Endothelial cell of umbilical vein (primary cell): ENCODE measurements around the gene KRTAP2-1. TPM values are rescaled to one million over a fixed set of nuclear protein-coding genes. Genes with fewer than 3 reads are reported as not detected.

Experiments used
- BruUV-seq: library from RNA; stranded (reverse); fragments of 400-500 nt; replicated peaks from 2 replicates; lab custom pipeline; 2021; lab: Mats Ljungman, UMichigan
- CTCF ChIA-PET: fragments of 300-600, 350-600 bp; sonication (Branson Sonifier 250); formaldehyde crosslinking; loops from one replicate; lab custom pipeline; 2021; ENCODE audit warnings: antibody characterized with exemption, inconsistent platforms; lab: Charles Lee
- POLR2A ChIA-PET: fragments of 300-600, 350-600 bp; sonication (Branson Sonifier 250); formaldehyde crosslinking; loops from one replicate; lab custom pipeline; 2021; ENCODE audit warnings: antibody characterized with exemption, inconsistent platforms; lab: Charles Lee
- DNase-seq: peaks from one replicate; pipeline ENCODE4 v3.0.0-alpha.2; 2011; ENCODE audit warnings: low read depth, low spot score
- FAIRE-seq: peaks from 2 replicates; lab custom pipeline; 2011; peaks lifted over from hg19 to GRCh38; lab: Jason Lieb, UNC
- H2AFZ ChIP-seq: 2 replicates; pipeline ENCODE4 v1.6.0; 2012; ENCODE audit warnings: low read depth, low read length, control low read depth, inconsistent platforms
- H3K27ac ChIP-seq: 2 replicates; pipeline ENCODE4 v1.5.1; 2011; ENCODE audit warnings: low read depth, mild to moderate bottlenecking, control low read depth, low read length, moderate library complexity; ENCODE audit not compliant: insufficient read depth
- H3K27me3 ChIP-seq, 2 experiments: 2 replicates each; pipeline versions ENCODE4 v1.6.0 to v1.6.1; 2011; ENCODE audit warnings: low read length in 2 of 2, mixed read lengths in 1 of 2; ENCODE audit not compliant: control insufficient read depth in 2 of 2, insufficient read depth in 2 of 2
- H3K36me3 ChIP-seq, 2 experiments: 2 replicates in 1 of 2; 3 replicates in 1 of 2; pipeline ENCODE4 v1.5.1; 2011; ENCODE audit warnings: low read length in 2 of 2, mild to moderate bottlenecking in 1 of 2, moderate library complexity in 1 of 2; ENCODE audit not compliant: control insufficient read depth in 2 of 2, insufficient read depth in 2 of 2; ENCODE audit errors: extremely low read depth in 1 of 2
- H3K4me1 ChIP-seq: 3 replicates; pipeline ENCODE4 v1.5.1; 2011; ENCODE audit warnings: mild to moderate bottlenecking, low read length; ENCODE audit not compliant: control insufficient read depth, insufficient read depth; ENCODE audit errors: extremely low read depth
- H3K4me2 ChIP-seq: 2 replicates; pipeline ENCODE4 v1.6.1; 2011; ENCODE audit warnings: low read length, control low read depth, mixed read lengths; ENCODE audit not compliant: insufficient read depth
- H3K4me3 ChIP-seq, 3 experiments: fragments of 200-600 bp in 1 of 3; sonication (generic), shearing (Covaris generic) in 1 of 3; replicated peaks in 1 of 3; 2 replicates each; pipeline ENCODE4 v1.5.1; 2011 to 2016; ENCODE audit warnings: control low read depth in 3 of 3, low read length in 3 of 3, mild to moderate bottlenecking in 2 of 3, inconsistent platforms in 1 of 3, low read depth in 1 of 3, moderate library complexity in 1 of 3; ENCODE audit not compliant: insufficient read depth in 1 of 3
- H3K79me2 ChIP-seq: 2 replicates; pipeline ENCODE4 v1.6.0; 2012; ENCODE audit warnings: low read length, inconsistent platforms; ENCODE audit not compliant: control insufficient read depth, insufficient read depth
- H3K9ac ChIP-seq: replicated peaks from 2 replicates; pipeline ENCODE3; 2011; ENCODE audit warnings: low read length, control low read depth; ENCODE audit not compliant: insufficient read depth; ENCODE audit errors: extremely low read depth
- H3K9me1 ChIP-seq: replicated peaks from 3 replicates; pipeline ENCODE4 v1.6.0; 2011; ENCODE audit warnings: mild to moderate bottlenecking, low read length; ENCODE audit not compliant: control insufficient read depth, insufficient read depth; ENCODE audit errors: extremely low read depth
- H3K9me3 ChIP-seq: replicated peaks from 2 replicates; pipeline ENCODE4 v1.5.1; 2012; ENCODE audit warnings: low read length, inconsistent platforms; ENCODE audit not compliant: control insufficient read depth, insufficient read depth
- H4K20me1 ChIP-seq: replicated peaks from 2 replicates; pipeline ENCODE3; 2011; ENCODE audit warnings: mild to moderate bottlenecking, low read length; ENCODE audit not compliant: control insufficient read depth, insufficient read depth; ENCODE audit errors: extremely low read depth
- EZH2 ChIP-seq: IDR thresholded peaks from 2 replicates; pipeline ENCODE4 v1.6.1; 2012; ENCODE audit warnings: borderline replicate concordance, low read depth, mild to moderate bottlenecking, moderate library complexity, low read length, inconsistent platforms; ENCODE audit not compliant: severe bottlenecking
- FOS ChIP-seq: IDR thresholded peaks from 2 replicates; pipeline ENCODE4 v1.6.1; 2011; ENCODE audit warnings: mild to moderate bottlenecking, low read length, moderate library complexity, borderline replicate concordance; ENCODE audit not compliant: insufficient read depth
- GATA2 ChIP-seq: IDR thresholded peaks from 2 replicates; pipeline ENCODE4 v1.7.0; 2011; ENCODE audit warnings: low read depth, mild to moderate bottlenecking, moderate library complexity, mixed read lengths, low read length; ENCODE audit not compliant: insufficient read length, insufficient read depth
- JUN ChIP-seq: IDR thresholded peaks from 2 replicates; pipeline ENCODE4 v1.6.1; 2011; ENCODE audit warnings: borderline replicate concordance, low read depth; ENCODE audit not compliant: insufficient read length, insufficient read depth
- MAX ChIP-seq: IDR thresholded peaks from 2 replicates; pipeline ENCODE4 v1.6.1; 2011; ENCODE audit not compliant: insufficient read depth, insufficient read length
- MYC ChIP-seq: IDR thresholded peaks from one replicate; pipeline ENCODE4 v1.6.1; 2011; ENCODE audit warnings: mild to moderate bottlenecking, low read depth, low read length
- POLR2A ChIP-seq: IDR thresholded peaks from 2 replicates; pipeline ENCODE4 v1.6.1; 2012; ENCODE audit warnings: low read depth, mild to moderate bottlenecking, control low read depth, low read length
- POLR2AphosphoS5 ChIP-seq: IDR thresholded peaks from 2 replicates; pipeline ENCODE4 v1.6.1; 2012; ENCODE audit warnings: low read depth, mild to moderate bottlenecking, control low read depth, low read length, moderate library complexity; ENCODE audit not compliant: insufficient read depth
- dilution Hi-C: fragments of 300-500 bp; cut with MboI; formaldehyde crosslinking; loops from one replicate; pipeline ENCODE4 v1.15.0; 2019; ENCODE audit warnings: low sequenced_read_pairs; ENCODE audit not compliant: extremely low pct_ligation_motif_present
- intact Hi-C: fragments of 100-400 bp; cut with micrococcal nuclease; formaldehyde crosslinking; loops from one replicate; pipeline ENCODE4 v1.10.0; 2022
- polyA plus RNA-seq, 4 experiments: library from polyadenylated mRNA; depleted of rRNA in 3 of 4; stranded (reverse) in 3 of 4; unstranded in 1 of 4; fragments of >200 nt; gene quantifications; 2 replicates each; pipeline versions ENCODE4 v1.2.1 to v1.2.3, GENCODE V29; 2011 to 2012; ENCODE audit warnings: missing spikeins in 1 of 4
- total RNA-seq: library from RNA; stranded (reverse); gene quantifications from 2 replicates; pipeline ENCODE4 v1.2.3, GENCODE V29; 2021
- TF ChIP-seq, protein P1 (sequence below), 2 donors: IDR thresholded peaks; 1 replicate in 1 of 2; 2 replicates in 1 of 2; pipeline ENCODE4 v1.5.1; 2011; ENCODE audit warnings: low read length in 2 of 2, mild to moderate bottlenecking in 2 of 2, moderate library complexity in 2 of 2, control low read depth in 1 of 2, inconsistent platforms in 1 of 2, low read depth in 1 of 2; ENCODE audit not compliant: insufficient read depth in 1 of 2; ENCODE audit errors: extremely low read depth in 1 of 2

KRTAP2-1 gene
- total and polyA plus RNA-seq, 2 donors (not counting 3 experiments of a cell fraction or from before 2014, with no cell fraction given), result not detected

DNA sequence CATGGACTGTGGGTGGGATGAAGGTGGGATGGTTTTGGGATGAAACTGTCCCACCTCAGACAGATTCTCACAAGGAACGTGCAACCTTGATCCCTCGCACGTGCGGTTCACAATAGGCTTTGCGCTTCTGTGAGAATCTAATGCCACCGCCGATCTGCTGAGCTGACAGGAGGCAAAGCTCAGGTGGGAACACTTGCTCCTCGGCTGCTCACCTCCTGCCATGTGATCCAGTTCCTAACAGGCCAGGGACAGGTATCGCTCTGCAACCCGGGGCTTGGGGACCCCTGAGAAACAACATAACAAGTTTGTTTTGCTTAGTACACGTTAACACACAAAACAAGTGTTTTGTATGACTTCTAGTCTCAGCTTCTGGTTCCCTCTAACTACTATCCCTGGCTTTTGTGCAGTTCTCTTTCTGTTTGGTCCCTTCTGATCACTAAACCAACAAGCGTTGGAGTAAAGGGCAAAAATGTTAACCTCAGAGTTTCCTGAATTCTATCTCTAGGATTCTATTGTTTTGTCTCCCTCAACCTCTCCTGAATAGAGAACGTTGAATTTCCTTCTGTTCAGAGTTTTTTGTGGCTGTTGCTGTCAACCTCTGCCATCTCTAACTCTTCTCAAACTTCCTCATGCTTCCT is 30.4 kb downstream of the KRTAP2-1 start:
- Histone ChIP-seq H4K20me1 (no peaks in the 10 kb centered on the region), H3K36me3 (no peaks in the 10 kb centered on the region), H3K27me3 (peaks cover 0 to 1% of the 10 kb centered on the region in 2 experiments), H3K9me1 (no peaks in the 10 kb centered on the region), H3K4me2 (no peak overlapping the region), H3K9me3 (no peaks in the 10 kb centered on the region), H2AFZ (no peak overlapping the region), H3K9ac (no peak overlapping the region), H3K4me1 (no peaks in the 10 kb centered on the region), H3K27ac (no peak overlapping the region), H3K79me2 (no peaks in the 10 kb centered on the region), H3K4me3 (no peak overlapping the region)
- BruUV-seq, result no TSS peak
- DNase-seq (no peak), FAIRE-seq (no peak)
- TF ChIP-seq MYC (no peak), JUN (no peak), POLR2AphosphoS5 (no peak), POLR2A (no peak), GATA2 (no peak), EZH2 (no peak), FOS (no peak), MAX (no peak)
- TF ChIP-seq, protein P1, sequence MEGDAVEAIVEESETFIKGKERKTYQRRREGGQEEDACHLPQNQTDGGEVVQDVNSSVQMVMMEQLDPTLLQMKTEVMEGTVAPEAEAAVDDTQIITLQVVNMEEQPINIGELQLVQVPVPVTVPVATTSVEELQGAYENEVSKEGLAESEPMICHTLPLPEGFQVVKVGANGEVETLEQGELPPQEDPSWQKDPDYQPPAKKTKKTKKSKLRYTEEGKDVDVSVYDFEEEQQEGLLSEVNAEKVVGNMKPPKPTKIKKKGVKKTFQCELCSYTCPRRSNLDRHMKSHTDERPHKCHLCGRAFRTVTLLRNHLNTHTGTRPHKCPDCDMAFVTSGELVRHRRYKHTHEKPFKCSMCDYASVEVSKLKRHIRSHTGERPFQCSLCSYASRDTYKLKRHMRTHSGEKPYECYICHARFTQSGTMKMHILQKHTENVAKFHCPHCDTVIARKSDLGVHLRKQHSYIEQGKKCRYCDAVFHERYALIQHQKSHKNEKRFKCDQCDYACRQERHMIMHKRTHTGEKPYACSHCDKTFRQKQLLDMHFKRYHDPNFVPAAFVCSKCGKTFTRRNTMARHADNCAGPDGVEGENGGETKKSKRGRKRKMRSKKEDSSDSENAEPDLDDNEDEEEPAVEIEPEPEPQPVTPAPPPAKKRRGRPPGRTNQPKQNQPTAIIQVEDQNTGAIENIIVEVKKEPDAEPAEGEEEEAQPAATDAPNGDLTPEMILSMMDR (IDR thresholded peaks at IDR 0.05; ENCODE audit: extremely low read depth in 1 of 2, insufficient read depth in 1 of 2, low read depth in 1 of 2, low read length in 2 of 2), result no peak
- dilution Hi-C loops, result no loop called here
- intact Hi-C loops, result no loop called here
- ChIA-PET POLR2A (no interaction called here), CTCF (no interaction called here)
